Neutrophil (primary cell): Measurements from ENCODE around the gene SDR9C7.
"Not testable (repeated sequence)": the region's sequence is repeated elsewhere in the genome, so short reads cannot be mapped to it uniquely, and the experiment has no call there.

ENCODE experiments used
- H3K27ac ChIP-seq: fragments of 200-600 bp; sonication (generic); 2 replicates; pipeline ENCODE4 v1.5.1; 2016; ENCODE audit warnings: mild to moderate bottlenecking, moderate library complexity
- H3K27me3 ChIP-seq: fragments of 200-600 bp; sonication (generic); 2 replicates; pipeline ENCODE4 v1.6.0; 2016; ENCODE audit warnings: mild to moderate bottlenecking
- H3K36me3 ChIP-seq: fragments of 200-600 bp; sonication (generic); 2 replicates; pipeline ENCODE4 v1.5.1; 2017
- H3K4me1 ChIP-seq, 2 experiments: fragments of 200-600 bp in 1 of 2; sonication (generic) in 1 of 2; 1 replicate in 1 of 2; 2 replicates in 1 of 2; pipeline versions ENCODE4 v1.5.1 to v1.6.1; 2013 to 2016; ENCODE audit warnings: low read depth in 1 of 2, low read length in 1 of 2, mild to moderate bottlenecking in 1 of 2, moderate library complexity in 1 of 2; ENCODE audit not compliant: control insufficient read depth in 1 of 2, insufficient read depth in 1 of 2
- H3K4me3 ChIP-seq, 2 experiments: fragments of 200-600 bp in 1 of 2; sonication (generic) in 1 of 2; 1 replicate in 1 of 2; 2 replicates in 1 of 2; pipeline ENCODE4 v1.5.1; 2013 to 2016; ENCODE audit warnings: low read depth in 1 of 2, low read length in 1 of 2, mild to moderate bottlenecking in 1 of 2, moderate library complexity in 1 of 2
- H3K9me3 ChIP-seq: fragments of 200-600 bp; sonication (generic); 2 replicates; pipeline ENCODE4 v1.5.1; 2016
- TF ChIP-seq, protein P1 (sequence below): fragments of 200-600 bp; sonication (generic); IDR thresholded peaks from 2 replicates; pipeline ENCODE4 v1.5.1; 2016; ENCODE audit warnings: antibody characterized with exemption

The SDR9C7 gene

DNA sequence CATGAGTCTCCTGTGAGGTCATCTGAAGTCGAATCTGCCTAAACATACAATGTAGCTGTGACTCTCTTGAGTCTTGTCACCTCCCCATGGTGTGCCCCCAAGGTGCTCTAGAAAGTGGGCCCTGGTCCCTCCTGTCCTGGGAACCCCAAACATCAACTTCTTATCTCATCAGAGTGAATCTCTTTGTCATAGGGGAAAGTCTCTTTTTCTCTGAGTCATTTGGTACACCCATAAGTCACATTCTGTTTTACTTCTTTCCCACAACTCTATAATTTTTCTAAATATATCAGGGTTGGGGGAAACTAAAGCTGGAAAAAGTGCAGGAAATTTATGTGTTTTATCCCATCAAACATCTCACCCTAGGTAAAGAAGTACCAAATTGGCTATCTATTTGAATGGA lies 12.9 kb downstream of the SDR9C7 start:
- Histone ChIP-seq H3K4me3 (no peak overlapping the region), H3K36me3 (no peaks in the 10 kb centered on the region), H3K4me1 (no peaks in the 10 kb centered on the region), H3K9me3 (no peaks in the 10 kb centered on the region), H3K27ac (no peak overlapping the region), H3K27me3 (no peaks in the 10 kb centered on the region)
- TF ChIP-seq, protein P1, sequence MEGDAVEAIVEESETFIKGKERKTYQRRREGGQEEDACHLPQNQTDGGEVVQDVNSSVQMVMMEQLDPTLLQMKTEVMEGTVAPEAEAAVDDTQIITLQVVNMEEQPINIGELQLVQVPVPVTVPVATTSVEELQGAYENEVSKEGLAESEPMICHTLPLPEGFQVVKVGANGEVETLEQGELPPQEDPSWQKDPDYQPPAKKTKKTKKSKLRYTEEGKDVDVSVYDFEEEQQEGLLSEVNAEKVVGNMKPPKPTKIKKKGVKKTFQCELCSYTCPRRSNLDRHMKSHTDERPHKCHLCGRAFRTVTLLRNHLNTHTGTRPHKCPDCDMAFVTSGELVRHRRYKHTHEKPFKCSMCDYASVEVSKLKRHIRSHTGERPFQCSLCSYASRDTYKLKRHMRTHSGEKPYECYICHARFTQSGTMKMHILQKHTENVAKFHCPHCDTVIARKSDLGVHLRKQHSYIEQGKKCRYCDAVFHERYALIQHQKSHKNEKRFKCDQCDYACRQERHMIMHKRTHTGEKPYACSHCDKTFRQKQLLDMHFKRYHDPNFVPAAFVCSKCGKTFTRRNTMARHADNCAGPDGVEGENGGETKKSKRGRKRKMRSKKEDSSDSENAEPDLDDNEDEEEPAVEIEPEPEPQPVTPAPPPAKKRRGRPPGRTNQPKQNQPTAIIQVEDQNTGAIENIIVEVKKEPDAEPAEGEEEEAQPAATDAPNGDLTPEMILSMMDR = no peak

DNA sequence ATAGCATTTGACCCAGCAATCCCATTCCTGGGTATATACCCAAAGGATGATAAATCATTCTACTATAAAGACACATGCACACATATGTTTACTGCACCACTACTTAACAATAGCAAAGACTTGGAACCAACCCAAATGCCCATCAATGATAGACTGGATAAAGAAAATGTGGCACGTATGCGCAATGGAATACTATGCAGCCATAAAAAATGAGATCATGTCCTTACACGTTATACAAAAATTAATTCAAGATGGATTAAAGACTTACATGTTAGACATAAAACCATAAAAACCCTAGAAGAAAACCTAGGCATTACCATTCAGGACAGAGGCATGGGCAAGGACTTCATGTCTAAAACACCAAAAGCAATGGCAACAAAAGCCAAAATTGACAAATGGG lies 16.1 kb downstream of the SDR9C7 start:
- not testable (repeated sequence) for H3K9me3 ChIP-seq, H3K4me3 ChIP-seq, H3K36me3 ChIP-seq, H3K27me3 ChIP-seq, H3K27ac ChIP-seq, H3K4me1 ChIP-seq

DNA sequence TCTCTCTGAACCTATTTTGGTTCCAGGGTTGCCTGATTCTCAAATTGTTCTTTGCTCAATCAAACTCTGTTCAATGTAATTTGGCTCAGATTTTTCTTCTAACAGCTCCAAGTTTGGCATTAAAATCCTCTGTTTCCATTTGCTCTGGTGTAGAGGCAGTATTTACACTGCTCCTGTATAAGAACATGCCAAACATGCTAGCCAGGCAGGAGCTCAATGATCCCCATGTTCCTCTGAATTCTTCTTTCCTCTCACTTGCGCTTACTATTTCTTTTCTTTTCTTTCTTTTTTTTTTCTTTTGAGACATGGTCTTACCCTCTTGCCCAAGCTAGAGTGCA lies 17.2 kb downstream of the SDR9C7 start:
- H3K9me3 ChIP-seq = no peaks in the 10 kb centered on the region
- H3K27me3 ChIP-seq = no peaks in the 10 kb centered on the region
- H3K4me1 ChIP-seq = no peaks in the 10 kb centered on the region
- H3K27ac ChIP-seq = no peak overlapping the region
- no peak overlapping the region for H3K4me3 ChIP-seq
- TF ChIP-seq, protein P1 = no peak
- H3K36me3 ChIP-seq = no peaks in the 10 kb centered on the region

DNA sequence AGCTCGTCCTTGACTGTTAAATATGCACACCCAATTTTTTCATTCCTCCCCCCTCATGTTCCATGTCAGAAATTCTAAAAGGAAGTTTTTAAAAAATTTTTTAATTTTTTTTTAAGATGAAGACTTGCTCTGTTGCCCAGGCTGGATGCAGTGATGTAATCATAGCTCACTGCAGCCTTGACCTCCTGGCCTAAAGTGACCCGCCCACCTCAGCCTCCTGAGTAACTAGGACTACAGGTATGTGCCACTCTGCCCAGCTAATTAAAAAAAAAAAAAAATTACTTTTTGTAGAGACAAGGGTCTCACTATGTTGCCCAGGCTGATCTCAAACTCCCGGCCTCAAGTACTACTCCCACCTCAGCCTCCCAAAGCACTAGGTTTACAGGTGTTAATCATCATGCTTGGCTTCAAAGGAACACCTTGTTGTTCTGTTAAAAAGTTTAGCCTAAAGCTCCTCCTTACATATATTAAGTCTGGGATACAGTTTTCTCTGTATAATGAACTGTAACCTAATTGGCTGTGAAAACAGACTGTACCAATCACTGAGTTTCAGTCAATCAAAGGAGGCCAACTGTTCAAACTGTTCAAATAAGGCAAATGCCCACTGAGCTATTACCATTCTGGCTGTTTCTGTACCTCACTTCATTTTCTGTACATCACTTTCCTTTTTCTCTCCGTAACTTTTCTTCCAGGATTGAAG lies 17.8 kb downstream of the SDR9C7 start:
- Histone ChIP-seq H3K9me3 (no peaks in the 10 kb centered on the region), H3K36me3 (no peaks in the 10 kb centered on the region)
- TF ChIP-seq, protein P1 = no peak

DNA sequence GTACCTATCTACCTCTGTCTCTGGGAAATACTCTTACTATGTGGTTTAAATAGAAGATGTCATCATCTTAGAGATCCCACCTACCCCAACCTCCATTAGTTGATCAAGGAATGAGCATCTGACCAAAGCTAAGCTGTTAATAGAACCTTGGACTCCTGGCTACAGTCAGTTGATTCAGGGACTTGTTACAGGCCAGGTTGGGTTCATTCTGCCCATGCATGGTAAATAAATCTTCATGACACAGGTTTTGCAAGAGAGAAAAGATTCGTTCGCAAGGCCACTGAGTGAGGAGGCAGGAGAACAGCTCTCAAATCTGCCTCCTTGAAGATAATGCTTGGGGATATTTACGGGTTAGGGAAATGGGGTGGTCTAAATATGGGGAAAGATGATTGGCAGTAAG lies 19.5 kb downstream of the SDR9C7 start:
- Histone ChIP-seq H3K4me3 (no peak overlapping the region), H3K4me1 (no peaks in the 10 kb centered on the region), H3K27me3 (no peaks in the 10 kb centered on the region), H3K36me3 (no peaks in the 10 kb centered on the region), H3K27ac (no peak overlapping the region), H3K9me3 (no peaks in the 10 kb centered on the region)
- TF ChIP-seq, protein P1 = no peak

More for the DNA sequence above, 17.8 kb downstream of the SDR9C7 start:
- Histone ChIP-seq H3K4me1 (no peaks in the 10 kb centered on the region), H3K4me3 (no peak overlapping the region), H3K27me3 (no peaks in the 10 kb centered on the region), H3K27ac (no peak overlapping the region)

DNA sequence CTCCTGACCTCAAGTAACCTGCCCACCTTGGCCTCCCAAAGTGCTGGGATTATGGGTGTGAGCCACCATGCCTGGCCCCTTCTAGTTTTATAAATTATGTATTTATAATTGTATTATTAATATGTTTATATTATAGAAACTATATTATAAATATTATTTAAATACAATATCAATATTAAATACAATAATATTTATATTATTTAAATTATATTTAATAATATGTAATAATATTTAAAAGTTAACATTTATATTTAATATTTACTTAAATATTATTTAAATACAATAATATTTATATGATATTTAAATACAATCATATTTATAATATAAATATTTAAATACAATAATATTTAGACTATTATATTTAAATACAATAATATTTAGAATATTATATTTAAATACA lies 20.0 kb downstream of the SDR9C7 start:
- H3K4me3 ChIP-seq = no peak overlapping the region
- TF ChIP-seq, protein P1 = no peak
- H3K27me3 ChIP-seq = no peaks in the 10 kb centered on the region
- H3K36me3 ChIP-seq = no peaks in the 10 kb centered on the region
- no peak overlapping the region for H3K27ac ChIP-seq
- H3K4me1 ChIP-seq = no peaks in the 10 kb centered on the region
- H3K9me3 ChIP-seq = no peaks in the 10 kb centered on the region

DNA sequence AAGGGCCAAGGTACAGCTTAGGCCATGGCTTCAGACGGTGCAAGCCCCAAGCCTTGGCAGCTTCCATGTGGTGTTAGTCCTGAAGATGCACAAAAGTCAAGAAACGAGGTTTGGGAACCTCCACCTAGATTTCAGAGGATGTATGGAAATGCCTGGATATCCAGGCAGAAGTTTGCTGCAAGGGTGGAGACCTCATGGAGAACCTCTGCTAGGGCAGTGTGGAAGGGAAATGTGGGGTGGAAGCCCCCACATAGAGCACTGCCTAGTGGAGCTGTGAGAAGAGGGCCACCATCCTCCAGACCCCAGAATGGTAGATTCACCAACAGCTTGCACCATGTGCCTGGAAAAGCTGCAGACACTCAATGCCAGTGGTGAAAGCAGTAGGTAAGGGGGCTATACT lies 24.8 kb downstream of the SDR9C7 start:
- H3K27ac ChIP-seq, H3K9me3 ChIP-seq, H3K36me3 ChIP-seq, H3K4me3 ChIP-seq, H3K4me1 ChIP-seq, H3K27me3 ChIP-seq: not testable (repeated sequence)
